Sciatic nerve (tissue), 2 donors: ENCODE measurements around the gene FBXL5. TPM values are rescaled to one million over a fixed set of nuclear protein-coding genes. Genes with fewer than 3 reads are reported as not detected.

Source experiments
- ATAC-seq: fragments of 200-7000 bp; cut with Tn5 transposase; one replicate; pipeline ENCODE4 v1.9.1; 2020; ENCODE audit warnings: mild to moderate bottlenecking, moderate library complexity
- DNase-seq: peaks from one replicate; pipeline ENCODE4 v3.0.0-alpha.2; 2020; ENCODE audit warnings: low spot score
- intact Hi-C: fragments of 100-400 bp; cut with DNase I; formaldehyde crosslinking; loops from one replicate; pipeline ENCODE4 v1.14.2; 2022
- total RNA-seq: library from RNA; stranded (reverse); fragmentation: NEBNext Ultra II Directional; extraction: Animal tissue kit (Norgen Biotek cat#: 25700); gene quantifications from one replicate; pipeline ENCODE4 v1.2.1, GENCODE V29; 2021
- donor health status: DM: no; HTN: no; CAD: no.
- donor health status: DM: no; HTN: no; CAD: no.

The FBXL5 gene, protein sequence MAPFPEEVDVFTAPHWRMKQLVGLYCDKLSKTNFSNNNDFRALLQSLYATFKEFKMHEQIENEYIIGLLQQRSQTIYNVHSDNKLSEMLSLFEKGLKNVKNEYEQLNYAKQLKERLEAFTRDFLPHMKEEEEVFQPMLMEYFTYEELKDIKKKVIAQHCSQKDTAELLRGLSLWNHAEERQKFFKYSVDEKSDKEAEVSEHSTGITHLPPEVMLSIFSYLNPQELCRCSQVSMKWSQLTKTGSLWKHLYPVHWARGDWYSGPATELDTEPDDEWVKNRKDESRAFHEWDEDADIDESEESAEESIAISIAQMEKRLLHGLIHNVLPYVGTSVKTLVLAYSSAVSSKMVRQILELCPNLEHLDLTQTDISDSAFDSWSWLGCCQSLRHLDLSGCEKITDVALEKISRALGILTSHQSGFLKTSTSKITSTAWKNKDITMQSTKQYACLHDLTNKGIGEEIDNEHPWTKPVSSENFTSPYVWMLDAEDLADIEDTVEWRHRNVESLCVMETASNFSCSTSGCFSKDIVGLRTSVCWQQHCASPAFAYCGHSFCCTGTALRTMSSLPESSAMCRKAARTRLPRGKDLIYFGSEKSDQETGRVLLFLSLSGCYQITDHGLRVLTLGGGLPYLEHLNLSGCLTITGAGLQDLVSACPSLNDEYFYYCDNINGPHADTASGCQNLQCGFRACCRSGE
- 97.4 TPM for total RNA-seq

- ATAC-seq = peak; percentile 89
These were observed at the start of gene FBXL5 for GRCh38 chr4:15655223-15656037. FBXL5 (minus strand) TSS chr4:15655357; CDS start chr4:15655287, 70 bp downstream.

GRCh38 chr4:15704129-15704528 is 49.0 kb upstream of the FBXL5 start:
- DNase-seq = no peak
- intact Hi-C loops = no loop called here
- no peak for ATAC-seq

More at GRCh38 chr4:15655223-15656037, at the start of gene FBXL5:
- intact Hi-C loops = no loop called here
- peak; percentile 86 for DNase-seq

GRCh38 chr4:15703439-15703838 is 48.3 kb upstream of the FBXL5 start:
- ATAC-seq = peak; percentile 25
- intact Hi-C loops = no loop called here
- no peak for DNase-seq

GRCh38 chr4:15702941-15703403 is 47.8 kb upstream of the FBXL5 start, which contains the start of gene BST1:
BST1 (plus strand) TSS chr4:15703065; CDS start chr4:15703145, 80 bp downstream.
- ATAC-seq = peak; percentile 74
- intact Hi-C loops = no loop called here

DNA sequence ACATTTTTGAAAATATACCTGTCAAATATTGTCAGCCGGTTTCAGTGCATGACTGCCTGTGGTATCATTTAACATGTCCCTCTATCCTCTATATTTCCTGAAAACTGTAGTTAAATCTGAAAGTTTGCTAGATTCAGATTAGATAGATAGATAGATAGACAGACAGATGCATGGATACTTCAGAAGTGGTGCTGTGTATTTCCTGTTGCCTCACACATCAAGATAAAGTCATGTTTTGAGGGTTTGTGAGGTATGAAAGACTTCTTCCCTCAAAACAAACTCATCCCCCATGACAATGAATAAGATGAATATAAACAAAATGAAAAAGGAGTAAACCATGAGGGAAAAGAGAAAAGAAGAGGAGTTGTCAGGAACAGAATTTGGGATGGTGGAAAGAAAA is 41.7 kb upstream of the FBXL5 start:
- DNase-seq = no peak
- no peak for ATAC-seq

More at GRCh38 chr4:15702941-15703403, 47.8 kb upstream of the FBXL5 start, which contains the start of gene BST1:
- DNase-seq = peak; percentile 79

DNA sequence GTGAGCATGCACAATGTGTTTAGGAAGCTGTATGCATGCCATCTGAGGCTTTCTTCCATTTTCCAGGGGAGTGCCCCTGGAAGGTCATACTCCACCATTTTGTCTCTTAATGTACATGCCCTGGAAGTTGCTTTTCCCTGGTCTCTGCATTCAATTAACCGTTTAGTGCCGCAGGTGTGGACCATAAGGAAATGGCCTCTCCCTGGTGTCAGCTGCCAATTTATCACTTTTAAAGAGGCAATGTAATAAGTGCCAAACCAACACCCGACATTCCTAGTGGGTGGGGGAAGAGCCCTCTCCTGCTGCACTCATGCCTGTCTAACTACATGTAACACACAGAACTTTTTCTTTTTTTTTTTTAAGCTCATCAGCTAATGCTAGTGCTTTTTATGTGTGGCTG is 40.6 kb upstream of the FBXL5 start:
- ATAC-seq = no peak
- intact Hi-C loops = no loop called here

More for the DNA sequence above, 41.7 kb upstream of the FBXL5 start:
- intact Hi-C loops = no loop called here

DNA sequence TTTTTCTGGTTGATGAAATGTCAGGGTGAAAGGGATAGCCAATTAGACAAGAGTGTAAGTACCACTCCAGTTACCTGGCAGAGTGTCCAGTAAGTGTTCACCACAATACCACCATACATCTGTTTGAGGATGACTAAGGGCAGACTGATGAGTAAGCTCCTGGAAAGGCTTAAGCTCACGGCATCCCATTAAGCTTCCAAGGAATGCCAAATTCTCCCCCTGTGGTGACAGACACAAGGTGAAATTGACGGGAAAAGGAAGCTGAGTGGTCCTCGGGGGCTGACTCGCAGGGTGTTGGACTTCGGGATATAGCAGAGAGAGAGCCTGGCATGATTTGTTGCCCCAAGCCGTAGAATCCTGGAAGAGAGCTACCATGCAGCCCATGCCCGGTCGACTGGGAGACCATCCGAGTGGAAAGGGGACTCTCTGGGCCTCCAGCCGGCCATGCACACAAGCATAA is 40.1 kb upstream of the FBXL5 start:
- intact Hi-C loops = no loop called here
- ATAC-seq (no peak), DNase-seq (no peak)

More for the DNA sequence above, 40.6 kb upstream of the FBXL5 start:
- no peak for DNase-seq

GRCh38 chr4:15694431-15694830 is 39.3 kb upstream of the FBXL5 start:
- DNase-seq (no peak), ATAC-seq (no peak)
- intact Hi-C loops = no loop called here

DNA sequence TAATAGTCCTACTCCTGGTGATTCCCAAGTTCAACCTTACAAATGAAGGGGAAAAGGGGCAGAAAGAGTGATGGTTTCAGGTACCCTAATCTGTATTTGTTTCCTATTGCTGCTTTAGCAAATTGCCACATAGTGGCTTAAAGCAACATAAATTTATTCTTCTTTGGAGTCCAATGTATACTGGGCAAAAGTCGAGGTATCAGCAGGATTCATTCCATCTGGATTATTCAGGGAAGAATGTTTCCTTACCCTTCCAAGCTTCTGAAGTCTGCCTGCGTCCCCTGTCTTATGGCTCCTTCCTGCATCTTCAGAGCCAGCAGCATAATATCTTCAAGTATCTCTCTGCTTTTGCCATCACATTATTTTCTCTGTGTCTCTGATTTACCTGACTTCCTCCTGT is 37.4 kb upstream of the FBXL5 start:
- intact Hi-C loops = no loop called here
- no peak for DNase-seq
- ATAC-seq = no peak

DNA sequence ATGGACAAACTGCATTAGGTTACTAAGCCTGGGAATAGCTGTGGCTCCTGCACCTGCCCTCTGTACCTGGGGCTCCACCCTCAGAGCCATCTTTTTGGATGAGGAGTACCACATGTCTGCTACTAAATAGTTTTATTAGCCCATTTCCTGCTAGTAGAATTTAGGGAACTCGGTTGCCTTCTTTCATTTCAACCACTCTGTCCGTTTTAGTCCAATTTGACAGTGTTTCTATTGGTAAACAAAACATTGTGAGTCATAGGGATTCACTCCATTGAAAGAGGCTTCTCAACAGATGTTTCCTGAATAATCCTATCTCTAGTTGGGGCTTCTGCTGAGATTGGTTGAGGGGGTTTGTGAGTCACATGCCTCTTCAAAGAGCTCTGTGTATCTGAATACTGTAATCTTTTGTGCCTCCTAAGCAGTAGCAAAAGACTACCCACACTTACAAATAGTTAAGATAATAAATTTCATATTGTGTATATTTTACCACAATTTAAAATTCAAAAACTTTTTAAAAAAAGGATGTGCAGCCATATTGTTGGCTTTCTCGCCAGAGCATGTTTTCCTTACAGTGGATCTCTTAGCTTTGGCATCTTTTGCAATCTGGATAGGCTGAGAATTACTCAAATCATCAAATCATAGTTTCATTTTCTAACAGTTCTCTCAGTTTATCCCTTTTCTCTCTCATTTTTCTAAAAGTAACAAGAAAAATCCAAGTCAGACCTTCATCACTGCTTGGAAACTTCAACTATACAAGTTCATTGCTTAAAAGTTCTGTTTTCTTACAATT is 36.4 kb upstream of the FBXL5 start:
- no peak for DNase-seq
- peak; percentile 48 for ATAC-seq
- intact Hi-C loops = no loop called here

DNA sequence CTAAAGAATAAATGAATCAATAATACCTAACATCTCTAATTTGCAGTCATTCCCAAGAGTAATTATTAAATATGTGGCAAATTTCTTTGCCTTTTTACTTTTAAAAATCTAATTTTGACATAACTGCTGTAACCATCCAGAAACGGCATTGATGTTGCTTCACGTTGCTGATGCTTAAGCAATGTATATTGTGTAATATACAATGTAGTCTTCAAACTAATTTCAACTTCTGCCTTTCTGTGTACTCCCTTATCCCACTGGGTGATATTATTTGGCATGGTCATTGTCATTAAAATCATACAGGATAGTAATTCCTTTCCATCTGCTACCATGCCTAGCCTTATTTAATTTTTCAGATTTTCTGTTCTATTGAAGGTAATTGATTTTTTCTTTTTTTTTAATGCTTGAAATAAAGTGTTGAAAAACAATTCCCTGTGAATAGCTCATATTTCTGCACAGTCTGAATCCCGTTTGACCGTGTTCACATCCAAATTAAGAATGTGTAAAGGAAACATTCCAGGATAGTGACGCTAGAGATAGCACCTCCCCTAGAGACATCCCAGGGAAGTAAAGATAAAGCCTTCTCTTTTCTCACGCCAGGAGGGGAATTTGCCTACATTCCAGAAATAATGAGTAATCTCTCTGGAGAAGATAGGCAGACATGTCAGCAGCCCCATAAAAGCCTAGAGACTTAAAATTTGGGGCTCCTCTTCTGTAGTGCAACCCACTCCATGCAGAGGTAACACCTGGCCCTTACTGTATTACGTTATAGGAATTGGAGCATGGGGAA is 35.1 kb upstream of the FBXL5 start:
- ATAC-seq (peak; percentile 89), DNase-seq (no peak)
- intact Hi-C loops = no loop called here

GRCh38 chr4:15689540-15689939 is 34.4 kb upstream of the FBXL5 start:
- intact Hi-C loops = no loop called here
- no peak for DNase-seq
- ATAC-seq = no peak

DNA sequence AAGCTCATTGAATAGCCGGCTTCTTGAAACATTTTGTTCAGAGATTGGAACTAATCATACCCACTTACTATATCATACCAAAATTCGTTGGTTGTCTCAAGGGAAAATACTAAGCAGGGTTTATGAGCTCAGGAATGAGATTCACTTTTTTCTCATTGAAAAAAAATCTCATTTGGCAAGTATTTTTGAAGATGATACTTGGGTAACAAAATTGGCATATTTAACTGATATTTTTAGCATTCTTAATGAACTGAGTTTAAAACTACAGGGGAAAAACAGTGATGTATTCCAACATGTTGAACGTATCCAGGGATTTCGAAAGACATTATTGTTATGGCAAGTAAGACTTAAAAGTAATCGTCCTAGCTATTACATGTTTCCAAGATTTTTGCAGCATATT is 32.9 kb upstream of the FBXL5 start:
- DNase-seq (no peak), ATAC-seq (no peak)
- intact Hi-C loops = no loop called here

DNA sequence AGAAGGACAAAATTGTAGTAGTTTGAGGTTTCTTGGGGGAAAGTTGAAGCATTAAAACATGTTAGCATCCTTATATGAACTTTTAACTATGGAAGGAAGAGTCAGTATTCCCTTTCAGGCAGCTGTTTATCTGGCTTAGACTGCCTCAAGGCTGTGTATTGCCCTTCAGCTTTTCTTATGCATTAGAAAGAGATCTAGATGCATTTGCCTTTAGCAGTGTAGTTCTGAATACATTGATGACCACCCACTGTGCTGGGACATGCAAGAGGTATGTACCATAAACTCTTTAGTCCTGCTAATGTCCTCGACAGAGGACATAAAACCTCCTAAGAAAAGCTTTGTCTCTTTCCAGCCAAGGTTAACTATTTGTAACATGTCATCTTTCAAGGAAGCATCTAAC is 29.3 kb upstream of the FBXL5 start:
- no peak for DNase-seq
- ATAC-seq = no peak
- intact Hi-C loops = no loop called here

- no peak for DNase-seq
- intact Hi-C loops = no loop called here
- ATAC-seq = no peak
These were observed 28.0 kb upstream of the FBXL5 start for GRCh38 chr4:15683143-15683495.

- ATAC-seq (no peak), DNase-seq (no peak)
- intact Hi-C loops = no loop called here
These were observed 27.3 kb upstream of the FBXL5 start for GRCh38 chr4:15682242-15683142.
